ENCODE results near the gene NINJ1. TPM values are rescaled to one million over a fixed set of nuclear protein-coding genes. Genes with fewer than 3 reads are reported as not detected.

Gene NINJ1
- total and polyA plus RNA-seq, 2 of the 13 experiments (the other 11 are each of a cell fraction or from before 2014, with no cell fraction given) = 81.2 to 92.1 TPM

DNA sequence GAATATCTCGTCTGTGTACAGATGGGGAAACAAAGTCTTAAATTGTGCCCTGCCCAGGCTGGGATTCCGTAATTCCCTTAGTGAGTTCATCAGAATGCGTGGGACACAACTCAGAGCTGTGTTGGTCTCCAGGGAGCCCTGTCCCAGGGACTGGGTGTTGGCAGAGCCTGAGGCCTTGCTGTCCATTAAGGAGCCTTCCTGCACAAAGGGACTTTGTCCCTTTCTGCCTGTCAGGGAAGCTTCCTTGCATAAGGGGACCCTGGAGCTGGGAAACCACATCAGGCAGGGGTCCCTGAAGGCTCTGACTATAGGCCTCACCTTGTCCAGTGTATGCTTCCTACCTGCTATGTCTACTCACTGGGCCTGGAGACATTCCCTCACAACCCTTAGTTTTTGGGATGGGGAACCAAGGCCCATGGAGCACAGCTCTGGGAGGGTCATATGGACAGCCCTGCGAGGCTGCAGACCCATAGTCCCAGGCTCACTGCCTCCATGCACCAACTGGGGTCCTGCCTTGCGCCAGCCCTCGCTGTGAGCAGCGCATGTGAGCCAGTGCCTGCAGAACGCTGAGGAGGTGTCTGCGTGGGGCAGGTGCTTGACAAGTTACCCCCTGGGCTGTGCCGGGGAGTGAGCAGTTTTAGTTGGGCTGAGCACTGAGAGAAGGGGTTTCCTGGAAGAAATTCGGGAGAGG is 36.4 kb downstream of the NINJ1 start:
- H3K9ac ChIP-seq (ENCODE audit: insufficient read depth, low read depth, low read length) = peak overlapping the region; percentile 80; the same call in 1 of the 2 replicates
- ATAC-seq (no peak), FAIRE-seq (no peak), DNase-seq (ENCODE audit: low spot score) (no peak)
- POLR2A ChIA-PET = interaction anchor here (1.2 to 3.4 kb wide), 4 partner anchors 11 to 36 kb away, joined by 3 to 21 read pairs (median 5); partner anchors contain the start of gene NINJ1
- intact Hi-C loops (cut with micrococcal nuclease; ENCODE audit: unreplicated experiment) (no loop called here), in situ Hi-C loops (cut with HindIII; ENCODE audit: extremely low pct_ligation_motif_present, low pct_unique_long_range_greater_than_20kb) (no loop called here)
- no peaks in the 10 kb centered on the region; the same call in 1 of the 2 replicates for H4K20me1 ChIP-seq (ENCODE audit: insufficient read depth, low read length)
- TSS peak; percentile 43 for BruUV-seq (replicated peaks)
- peaks cover 52% of the 10 kb centered on the region for H3K4me1 ChIP-seq (ENCODE audit: insufficient read depth, low read length)
- peak overlapping the region; percentile 82 to 91 (median 90); a peak in 5 of 6 replicates for H3K4me3 ChIP-seq (replicated peaks in 1 of 3; ENCODE audit: insufficient read depth in 1 of 3, low read depth in 2 of 3, low read length in 3 of 3)
- H3K79me2 ChIP-seq (ENCODE audit: insufficient read depth, low read length) = peaks cover 25% of the 10 kb centered on the region
- peak overlapping the region; percentile 90 for H3K4me2 ChIP-seq (ENCODE audit: low read depth, low read length)
- no peak overlapping the region for H3K27ac ChIP-seq (ENCODE audit: extremely low read length, insufficient read depth, low read length)
- CTCF ChIA-PET (ENCODE audit: low intra/inter-chr PET ratio, low total read pairs) = no interaction called here
- H3K27me3 ChIP-seq (ENCODE audit: control insufficient read depth in 1 of 2, insufficient read depth in 2 of 2, low read length in 2 of 2) = no peaks in the 10 kb centered on the region; a peak in 1 of 5 replicates
- no peak overlapping the region for H2AFZ ChIP-seq (ENCODE audit: low read length)
- no peaks in the 10 kb centered on the region for H3K9me3 ChIP-seq (ENCODE audit: low read length)
- H3K36me3 ChIP-seq (replicated peaks in 1 of 2; ENCODE audit: control insufficient read depth in 1 of 2, insufficient read depth in 2 of 2, low read length in 2 of 2) = no peaks in the 10 kb centered on the region
- WGBS (ENCODE audit: low lambda C conversion rate) = 59% methylated on average over 10 of the region's 11 CpGs
- TF ChIP-seq PTBP1 (IDR thresholded peaks at IDR 0.05; ENCODE audit: low read depth, low read length, poor library complexity, severe bottlenecking) (no peak), KDM3A (CRISPR knock-in tag; IDR thresholded peaks at IDR 0.05; ENCODE audit: low read depth) (no peak), CBX1 (IDR thresholded peaks at IDR 0.05; ENCODE audit: low read depth) (no peak), ZNF598 (CRISPR knock-in tag; IDR thresholded peaks at IDR 0.05; ENCODE audit: borderline replicate concordance) (no peak), EHMT2 (IDR thresholded peaks at IDR 0.05; ENCODE audit: borderline replicate concordance, low read depth, low read length) (no peak), EEA1 (CRISPR knock-in tag; IDR thresholded peaks at IDR 0.05; ENCODE audit: borderline replicate concordance) (no peak), JARID2 (CRISPR knock-in tag; IDR thresholded peaks at IDR 0.05; ENCODE audit: insufficient replicate concordance) (no peak), ZNF34 (CRISPR knock-in tag; IDR thresholded peaks at IDR 0.05; ENCODE audit: borderline replicate concordance) (no peak), SOX5 (CRISPR knock-in tag; IDR thresholded peaks at IDR 0.05; ENCODE audit: borderline replicate concordance) (no peak), ZFY (CRISPR knock-in tag; IDR thresholded peaks at IDR 0.05) (0 out of 2 replicates have a peak, but pooled peaks have one; percentile 27), ELF4 (CRISPR knock-in tag; IDR thresholded peaks at IDR 0.05; ENCODE audit: borderline replicate concordance) (no peak)
- TF ChIP-seq, protein P1, sequence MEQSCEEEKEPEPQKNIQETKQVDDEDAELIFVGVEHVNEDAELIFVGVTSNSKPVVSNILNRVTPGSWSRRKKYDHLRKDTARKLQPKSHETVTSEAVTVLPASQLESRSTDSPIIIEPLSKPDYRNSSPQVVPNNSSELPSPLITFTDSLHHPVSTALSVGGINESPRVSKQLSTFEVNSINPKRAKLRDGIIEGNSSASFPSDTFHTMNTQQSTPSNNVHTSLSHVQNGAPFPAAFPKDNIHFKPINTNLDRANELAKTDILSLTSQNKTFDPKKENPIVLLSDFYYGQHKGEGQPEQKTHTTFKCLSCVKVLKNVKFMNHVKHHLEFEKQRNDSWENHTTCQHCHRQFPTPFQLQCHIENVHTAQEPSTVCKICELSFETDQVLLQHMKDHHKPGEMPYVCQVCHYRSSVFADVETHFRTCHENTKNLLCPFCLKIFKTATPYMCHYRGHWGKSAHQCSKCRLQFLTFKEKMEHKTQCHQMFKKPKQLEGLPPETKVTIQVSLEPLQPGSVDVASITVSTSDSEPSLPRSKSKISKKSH (CRISPR knock-in tag; IDR thresholded peaks at IDR 0.05; ENCODE audit: borderline replicate concordance) = no peak
- TF ChIP-seq, protein P2, sequence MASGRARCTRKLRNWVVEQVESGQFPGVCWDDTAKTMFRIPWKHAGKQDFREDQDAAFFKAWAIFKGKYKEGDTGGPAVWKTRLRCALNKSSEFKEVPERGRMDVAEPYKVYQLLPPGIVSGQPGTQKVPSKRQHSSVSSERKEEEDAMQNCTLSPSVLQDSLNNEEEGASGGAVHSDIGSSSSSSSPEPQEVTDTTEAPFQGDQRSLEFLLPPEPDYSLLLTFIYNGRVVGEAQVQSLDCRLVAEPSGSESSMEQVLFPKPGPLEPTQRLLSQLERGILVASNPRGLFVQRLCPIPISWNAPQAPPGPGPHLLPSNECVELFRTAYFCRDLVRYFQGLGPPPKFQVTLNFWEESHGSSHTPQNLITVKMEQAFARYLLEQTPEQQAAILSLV (CRISPR knock-in tag; IDR thresholded peaks at IDR 0.05; ENCODE audit: borderline replicate concordance) = no peak
- TF ChIP-seq, protein P3, sequence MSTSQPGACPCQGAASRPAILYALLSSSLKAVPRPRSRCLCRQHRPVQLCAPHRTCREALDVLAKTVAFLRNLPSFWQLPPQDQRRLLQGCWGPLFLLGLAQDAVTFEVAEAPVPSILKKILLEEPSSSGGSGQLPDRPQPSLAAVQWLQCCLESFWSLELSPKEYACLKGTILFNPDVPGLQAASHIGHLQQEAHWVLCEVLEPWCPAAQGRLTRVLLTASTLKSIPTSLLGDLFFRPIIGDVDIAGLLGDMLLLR (CRISPR knock-in tag; IDR thresholded peaks at IDR 0.05) = 0 out of 2 replicates have a peak, but pooled peaks have one; percentile 35
- TF ChIP-seq, protein P4, sequence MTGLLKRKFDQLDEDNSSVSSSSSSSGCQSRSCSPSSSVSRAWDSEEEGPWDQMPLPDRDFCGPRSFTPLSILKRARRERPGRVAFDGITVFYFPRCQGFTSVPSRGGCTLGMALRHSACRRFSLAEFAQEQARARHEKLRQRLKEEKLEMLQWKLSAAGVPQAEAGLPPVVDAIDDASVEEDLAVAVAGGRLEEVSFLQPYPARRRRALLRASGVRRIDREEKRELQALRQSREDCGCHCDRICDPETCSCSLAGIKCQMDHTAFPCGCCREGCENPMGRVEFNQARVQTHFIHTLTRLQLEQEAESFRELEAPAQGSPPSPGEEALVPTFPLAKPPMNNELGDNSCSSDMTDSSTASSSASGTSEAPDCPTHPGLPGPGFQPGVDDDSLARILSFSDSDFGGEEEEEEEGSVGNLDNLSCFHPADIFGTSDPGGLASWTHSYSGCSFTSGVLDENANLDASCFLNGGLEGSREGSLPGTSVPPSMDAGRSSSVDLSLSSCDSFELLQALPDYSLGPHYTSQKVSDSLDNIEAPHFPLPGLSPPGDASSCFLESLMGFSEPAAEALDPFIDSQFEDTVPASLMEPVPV (CRISPR knock-in tag; IDR thresholded peaks at IDR 0.05) = no peak
- TF ChIP-seq, protein P5, sequence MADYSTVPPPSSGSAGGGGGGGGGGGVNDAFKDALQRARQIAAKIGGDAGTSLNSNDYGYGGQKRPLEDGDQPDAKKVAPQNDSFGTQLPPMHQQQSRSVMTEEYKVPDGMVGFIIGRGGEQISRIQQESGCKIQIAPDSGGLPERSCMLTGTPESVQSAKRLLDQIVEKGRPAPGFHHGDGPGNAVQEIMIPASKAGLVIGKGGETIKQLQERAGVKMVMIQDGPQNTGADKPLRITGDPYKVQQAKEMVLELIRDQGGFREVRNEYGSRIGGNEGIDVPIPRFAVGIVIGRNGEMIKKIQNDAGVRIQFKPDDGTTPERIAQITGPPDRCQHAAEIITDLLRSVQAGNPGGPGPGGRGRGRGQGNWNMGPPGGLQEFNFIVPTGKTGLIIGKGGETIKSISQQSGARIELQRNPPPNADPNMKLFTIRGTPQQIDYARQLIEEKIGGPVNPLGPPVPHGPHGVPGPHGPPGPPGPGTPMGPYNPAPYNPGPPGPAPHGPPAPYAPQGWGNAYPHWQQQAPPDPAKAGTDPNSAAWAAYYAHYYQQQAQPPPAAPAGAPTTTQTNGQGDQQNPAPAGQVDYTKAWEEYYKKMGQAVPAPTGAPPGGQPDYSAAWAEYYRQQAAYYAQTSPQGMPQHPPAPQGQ (CRISPR knock-in tag; IDR thresholded peaks at IDR 0.05; ENCODE audit: borderline replicate concordance) = no peak
